DMS114 treated with DMSO at 0.1 percent for 48 hours (cell line): ENCODE results near the gene CXCR6.

Experiments
- DNase-seq: peaks from one replicate; lab custom pipeline; 2025; ENCODE audit not compliant: unreplicated experiment; lab: John Stamatoyannopoulos, UW

CXCR6 gene

GRCh38 chr3:45946875-45947274, 3.6 kb downstream of the CXCR6 start:
- no peak for DNase-seq

DNA sequence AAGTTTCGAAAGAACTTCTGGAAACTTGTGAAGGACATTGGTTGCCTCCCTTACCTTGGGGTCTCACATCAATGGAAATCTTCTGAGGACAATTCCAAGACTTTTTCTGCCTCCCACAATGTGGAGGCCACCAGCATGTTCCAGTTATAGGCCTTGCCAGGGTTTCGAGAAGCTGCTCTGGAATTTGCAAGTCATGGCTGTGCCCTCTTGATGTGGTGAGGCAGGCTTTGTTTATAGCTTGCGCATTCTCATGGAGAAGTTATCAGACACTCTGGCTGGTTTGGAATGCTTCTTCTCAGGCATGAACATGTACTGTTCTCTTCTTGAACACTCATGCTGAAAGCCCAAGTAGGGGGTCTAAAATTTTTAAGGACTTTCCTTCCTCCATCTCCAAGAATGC, 4.1 kb downstream of the CXCR6 start:
- no peak for DNase-seq

- DNase-seq: no peak
Observed at GRCh38 chr3:45948311-45948781, 5.1 kb downstream of the CXCR6 start.

DNA sequence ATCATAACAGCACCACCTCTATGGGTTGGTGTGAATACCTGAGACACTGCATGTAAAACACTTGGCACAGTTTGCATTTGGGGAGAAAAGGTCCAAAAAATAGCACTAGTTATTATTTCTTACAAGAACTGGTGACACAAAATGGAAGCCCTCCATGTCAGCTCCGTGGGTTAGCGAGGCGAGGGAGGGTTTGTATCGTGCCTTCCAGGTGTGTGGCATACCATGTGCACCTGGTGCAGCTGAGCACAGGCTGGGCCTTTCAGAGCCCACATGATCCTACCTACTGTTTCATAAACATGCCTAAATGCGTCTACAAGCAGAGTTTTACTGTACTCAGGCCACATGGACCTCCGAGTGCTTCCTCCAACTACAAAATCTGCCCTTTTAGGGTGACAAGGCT, 5.6 kb downstream of the CXCR6 start:
- no peak for DNase-seq

DNA sequence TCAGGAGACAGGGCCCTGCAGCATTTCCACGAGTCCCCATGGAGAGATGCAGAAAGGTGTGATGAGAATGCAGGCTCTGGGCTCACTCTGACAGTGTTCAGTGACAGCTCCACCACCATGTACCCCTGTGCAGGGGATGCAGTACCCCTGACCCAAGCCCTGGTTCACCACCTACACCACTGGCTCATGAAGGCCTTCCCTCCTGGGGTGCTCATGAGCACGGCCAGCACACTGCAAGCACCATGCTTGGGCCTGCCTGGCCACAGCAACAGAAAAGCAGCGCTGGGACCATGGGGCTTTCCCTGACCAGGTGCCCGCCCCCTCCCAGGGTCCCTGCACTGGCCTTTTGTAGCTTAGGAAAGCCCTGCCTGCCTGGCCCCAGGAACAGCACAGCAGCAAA, 6.2 kb downstream of the CXCR6 start:
- no peak for DNase-seq

DNA sequence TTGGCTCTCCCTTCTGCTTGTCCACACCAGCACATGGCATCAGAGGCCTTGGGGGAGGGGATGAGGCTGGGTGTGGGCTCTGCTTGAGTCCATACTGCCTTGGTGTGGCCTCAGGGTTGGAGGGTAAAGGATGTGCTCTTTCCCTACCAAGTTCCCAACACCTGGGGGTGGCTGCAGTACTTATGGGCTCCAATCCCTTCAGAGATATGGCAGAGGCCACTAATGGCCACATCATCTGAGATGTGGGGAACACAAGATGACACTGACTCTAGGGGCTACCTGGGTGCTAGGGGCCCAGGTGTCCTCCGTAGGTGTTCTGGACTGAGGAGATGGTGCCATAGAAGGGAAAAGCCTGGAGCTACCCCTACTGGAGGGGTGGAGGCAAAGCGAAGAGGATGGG, 6.9 kb downstream of the CXCR6 start:
- no peak for DNase-seq

GRCh38 chr3:45950686-45951600, 7.7 kb downstream of the CXCR6 start:
- DNase-seq: no peak

GRCh38 chr3:45951946-45952345, 8.7 kb downstream of the CXCR6 start:
- no peak for DNase-seq

GRCh38 chr3:45952456-45952855, 9.2 kb downstream of the CXCR6 start:
- DNase-seq: no peak

DNA sequence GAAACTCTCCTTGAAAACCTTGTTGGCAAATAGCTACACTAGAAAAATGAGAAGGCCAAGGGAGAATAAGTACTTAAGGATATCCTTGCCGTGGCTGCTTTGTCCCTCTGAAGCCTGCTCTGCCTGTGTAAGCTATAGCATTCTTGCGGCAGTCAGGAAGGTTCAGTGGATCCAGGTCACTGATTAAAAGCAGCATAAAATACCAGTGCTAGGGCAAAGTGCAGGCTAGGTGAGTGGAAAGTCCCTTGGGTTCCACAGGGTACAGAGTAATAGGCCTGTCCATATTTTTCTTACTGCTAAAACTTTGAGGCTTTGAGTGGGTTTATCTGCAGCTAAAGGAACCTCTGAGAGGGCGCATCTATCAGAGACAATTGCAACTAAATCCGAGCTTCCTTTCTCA, 10.3 kb downstream of the CXCR6 start:
- DNase-seq: no peak

GRCh38 chr3:45954306-45954705, 11.0 kb downstream of the CXCR6 start:
- DNase-seq: no peak

DNA sequence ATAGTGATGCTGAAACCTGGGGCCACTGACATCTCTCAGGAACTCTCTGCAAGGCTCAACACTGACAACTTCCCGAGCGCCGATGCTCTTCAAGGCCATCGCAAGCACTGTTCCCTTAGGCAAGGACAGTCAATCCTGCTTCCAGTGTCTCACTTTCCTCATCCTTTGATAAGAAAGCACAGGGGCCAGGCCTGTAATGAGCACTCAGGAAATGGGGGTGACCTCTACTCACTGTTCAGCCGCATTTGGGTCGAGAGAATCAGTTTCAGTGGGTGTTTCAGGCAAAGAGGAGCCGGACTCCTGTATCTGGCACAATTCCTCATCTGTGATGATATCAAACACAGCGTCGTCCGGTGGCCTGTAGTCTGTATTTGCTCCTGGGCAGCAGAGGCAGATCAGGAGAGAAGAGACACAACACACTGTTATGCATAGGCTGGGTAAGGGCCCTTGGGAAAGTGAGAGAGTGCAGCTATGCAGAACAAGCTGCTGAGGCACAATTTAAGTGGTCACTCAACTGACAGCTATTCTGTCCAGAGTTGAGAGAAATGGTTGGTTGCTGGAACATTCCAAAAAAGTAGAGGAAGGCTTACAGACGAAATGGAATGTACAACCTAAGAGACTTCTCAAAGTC, 11.9 kb downstream of the CXCR6 start:
- DNase-seq: no peak

- DNase-seq: no peak
Observed at GRCh38 chr3:45955706-45956105, 12.4 kb downstream of the CXCR6 start.

DNA sequence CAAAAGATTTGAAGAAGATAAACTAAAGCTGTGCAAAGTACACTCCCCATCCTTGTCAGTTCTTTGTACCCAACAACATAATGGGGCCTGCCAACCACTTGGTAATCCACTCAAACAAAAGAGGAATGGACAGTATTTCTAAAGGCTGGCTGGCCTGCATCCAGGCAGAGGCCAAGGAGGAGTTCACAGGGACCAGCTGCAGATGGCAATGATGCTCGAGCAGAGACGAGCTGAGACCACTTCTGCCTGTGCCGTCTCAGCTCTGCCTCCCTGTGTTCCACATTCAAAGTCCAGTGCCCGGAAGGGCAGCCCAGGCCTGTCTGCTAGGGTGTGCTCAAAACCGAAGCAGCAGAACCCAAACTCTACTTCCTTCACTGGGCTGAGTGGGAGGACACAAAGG, 14.3 kb downstream of the CXCR6 start:
- DNase-seq: no peak

DNA sequence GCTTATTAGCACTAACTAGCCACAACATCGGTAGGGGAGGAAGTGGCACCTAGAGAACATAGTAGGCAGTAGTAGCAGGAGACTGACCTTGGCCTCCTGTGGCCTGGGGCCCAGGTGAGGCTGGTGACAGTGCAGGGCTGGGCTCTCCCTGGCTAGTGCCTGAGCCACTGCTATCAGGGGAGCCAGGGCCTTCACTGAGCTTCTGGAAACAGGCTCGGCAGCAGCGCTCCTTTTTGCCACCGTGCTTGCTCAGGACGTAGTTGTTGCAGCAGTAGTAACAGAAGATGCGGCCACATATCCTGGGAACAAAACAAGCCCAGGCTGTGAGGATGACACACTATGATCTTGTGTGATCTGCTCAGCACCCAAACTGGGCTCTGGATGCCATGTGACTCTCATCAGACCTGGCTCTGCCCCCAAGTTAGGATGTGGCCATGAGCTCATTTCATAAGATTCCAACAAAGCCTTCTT, 15.1 kb downstream of the CXCR6 start:
- DNase-seq: no peak

DNA sequence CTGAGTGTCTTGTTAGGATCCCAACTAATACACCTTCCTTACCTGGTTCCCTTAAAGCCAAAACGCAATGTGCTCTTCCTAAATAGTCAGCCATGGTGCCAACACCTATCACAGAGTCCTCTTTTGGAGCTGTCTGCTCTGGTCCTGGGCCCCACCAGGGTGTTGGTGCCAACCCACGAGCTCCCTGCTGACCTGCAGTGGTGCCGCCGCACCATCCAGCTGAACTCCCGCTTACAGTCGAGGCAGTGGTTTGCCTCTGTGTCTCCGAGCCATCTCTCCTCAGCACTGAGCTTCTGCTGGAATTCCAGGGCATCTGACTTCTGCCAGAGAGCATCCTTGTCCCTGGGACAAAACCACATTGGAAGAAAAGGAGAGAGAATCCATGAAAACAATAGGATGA, 15.9 kb downstream of the CXCR6 start:
- no peak for DNase-seq

- DNase-seq: no peak
Observed at GRCh38 chr3:45960289-45960688, 17.0 kb downstream of the CXCR6 start.

DNA sequence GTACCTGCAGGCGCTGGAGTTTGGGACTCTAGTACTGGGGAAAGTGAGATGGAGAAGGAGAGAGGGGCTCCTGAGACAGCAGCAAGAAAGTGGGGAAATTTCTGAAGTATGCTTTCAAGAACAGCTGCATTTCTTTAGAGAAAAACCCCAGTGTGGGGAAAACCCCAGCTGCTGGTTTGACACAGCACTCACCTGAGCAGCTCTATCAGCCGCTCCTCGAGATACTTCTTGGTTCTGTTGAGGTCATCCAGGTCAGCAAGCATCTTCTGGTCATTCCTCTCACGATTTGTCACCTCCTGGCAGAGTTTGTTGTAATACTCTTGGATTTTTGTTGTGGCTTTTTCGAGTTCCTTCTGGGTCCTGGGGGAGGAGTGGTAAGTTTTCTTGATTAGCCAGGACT, 18.8 kb downstream of the CXCR6 start:
- DNase-seq: no peak

DNA sequence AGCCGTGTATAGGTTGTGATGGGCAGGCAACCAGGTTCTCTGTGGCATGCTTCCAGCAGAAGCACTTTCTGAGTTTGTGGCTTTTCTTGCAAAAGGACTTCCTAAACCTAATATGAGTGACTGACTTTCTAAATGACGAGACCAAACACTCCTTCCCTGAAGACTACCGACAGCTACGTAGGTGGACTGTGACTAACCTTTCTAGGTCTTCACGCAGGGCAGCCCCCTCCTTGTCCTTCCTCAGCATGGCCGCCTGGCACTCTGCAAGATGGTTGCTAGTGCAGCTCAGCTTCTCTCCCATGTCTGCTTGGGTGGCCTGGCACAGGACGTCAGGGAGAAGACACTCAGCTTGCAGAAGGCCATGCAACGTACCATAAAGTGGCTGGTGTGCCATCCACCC, 20.9 kb downstream of the CXCR6 start:
- DNase-seq: no peak

- no peak for DNase-seq
Observed at GRCh38 chr3:45965253-45965652, 22.0 kb downstream of the CXCR6 start.

GRCh38 chr3:45965653-45966052, 22.4 kb downstream of the CXCR6 start:
- no peak for DNase-seq

- no peak for DNase-seq
Observed at GRCh38 chr3:45966371-45966791, 23.1 kb downstream of the CXCR6 start.
